Mammary epithelial cell (primary cell): Measurements from ENCODE around the gene NR1D1.

ENCODE experiments used
- EZH2 ChIP-seq: IDR thresholded peaks from 2 replicates; pipeline ENCODE4 v1.6.1; 2012; ENCODE audit warnings: low read length, inconsistent platforms, borderline replicate concordance
- TF ChIP-seq, protein P1 (sequence below), 2 donors: IDR thresholded peaks in 1 of 2; conservative IDR thresholded peaks in 1 of 2; 2 replicates each; pipeline ENCODE4 v1.5.1; 2011 to 2012; ENCODE audit warnings: inconsistent platforms in 2 of 2, low read length in 2 of 2, mild to moderate bottlenecking in 2 of 2, control low read depth in 1 of 2, low read depth in 1 of 2; ENCODE audit not compliant: insufficient read depth in 1 of 2; ENCODE audit errors: extremely low read depth in 1 of 2

DNA sequence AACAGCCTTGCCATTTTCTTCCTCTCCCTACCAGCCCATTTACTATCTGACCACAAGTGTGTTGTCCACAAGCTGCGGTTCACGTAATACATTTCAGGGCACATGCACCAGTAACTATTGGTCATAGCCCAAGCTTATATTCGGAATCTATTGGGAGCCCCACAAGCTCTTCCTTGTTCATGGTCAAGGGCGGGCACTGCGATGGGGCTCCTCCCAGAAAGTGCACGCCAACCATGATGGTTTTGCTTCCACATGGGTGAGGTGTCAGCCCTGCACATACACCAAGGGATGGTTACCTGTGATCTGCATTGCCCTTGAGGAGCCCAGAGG lies 25.6 kb downstream of the NR1D1 start:
- TF ChIP-seq EZH2, result no peak
- TF ChIP-seq, protein P1, sequence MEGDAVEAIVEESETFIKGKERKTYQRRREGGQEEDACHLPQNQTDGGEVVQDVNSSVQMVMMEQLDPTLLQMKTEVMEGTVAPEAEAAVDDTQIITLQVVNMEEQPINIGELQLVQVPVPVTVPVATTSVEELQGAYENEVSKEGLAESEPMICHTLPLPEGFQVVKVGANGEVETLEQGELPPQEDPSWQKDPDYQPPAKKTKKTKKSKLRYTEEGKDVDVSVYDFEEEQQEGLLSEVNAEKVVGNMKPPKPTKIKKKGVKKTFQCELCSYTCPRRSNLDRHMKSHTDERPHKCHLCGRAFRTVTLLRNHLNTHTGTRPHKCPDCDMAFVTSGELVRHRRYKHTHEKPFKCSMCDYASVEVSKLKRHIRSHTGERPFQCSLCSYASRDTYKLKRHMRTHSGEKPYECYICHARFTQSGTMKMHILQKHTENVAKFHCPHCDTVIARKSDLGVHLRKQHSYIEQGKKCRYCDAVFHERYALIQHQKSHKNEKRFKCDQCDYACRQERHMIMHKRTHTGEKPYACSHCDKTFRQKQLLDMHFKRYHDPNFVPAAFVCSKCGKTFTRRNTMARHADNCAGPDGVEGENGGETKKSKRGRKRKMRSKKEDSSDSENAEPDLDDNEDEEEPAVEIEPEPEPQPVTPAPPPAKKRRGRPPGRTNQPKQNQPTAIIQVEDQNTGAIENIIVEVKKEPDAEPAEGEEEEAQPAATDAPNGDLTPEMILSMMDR (conservative IDR thresholded peaks at IDR 0.05 in 1 of 2, IDR thresholded peaks at IDR 0.05 in 1 of 2; ENCODE audit: extremely low read depth in 1 of 2, insufficient read depth in 1 of 2, low read depth in 1 of 2, low read length in 2 of 2), result no peak
